GM12864 (cell line): Measurements from ENCODE around the gene RREB1.

Experiments
- DNase-seq: peaks from one replicate; pipeline ENCODE4 v3.0.0-alpha.2; 2011; ENCODE audit warnings: low read depth
- H3K4me3 ChIP-seq: 2 replicates; pipeline ENCODE4 v1.5.1; 2011; ENCODE audit warnings: mild to moderate bottlenecking, low read depth, low read length, control low read depth
- CTCF ChIP-seq: IDR thresholded peaks from 2 replicates; pipeline ENCODE4 v1.5.1; 2011; ENCODE audit warnings: low read depth, mild to moderate bottlenecking, moderate library complexity, low read length, control low read depth, inconsistent platforms; ENCODE audit errors: missing control alignments

RREB1 gene

GRCh38 chr6:7194657-7195056 lies 86.9 kb downstream of the RREB1 start:
- no peak overlapping the region for H3K4me3 ChIP-seq
- no peak for DNase-seq
- TF ChIP-seq CTCF, result no peak

GRCh38 chr6:7195339-7196018 lies 87.7 kb downstream of the RREB1 start:
- no peak overlapping the region for H3K4me3 ChIP-seq

GRCh38 chr6:7196019-7196402 lies 88.2 kb downstream of the RREB1 start:
- TF ChIP-seq CTCF, result no peak
- no peak overlapping the region for H3K4me3 ChIP-seq
- DNase-seq, result no peak

More at GRCh38 chr6:7195339-7196018, 87.7 kb downstream of the RREB1 start:
- TF ChIP-seq CTCF, result no peak
- DNase-seq, result no peak

GRCh38 chr6:7196685-7197283 lies 89.0 kb downstream of the RREB1 start:
- DNase-seq, result no peak
- no peak for TF ChIP-seq CTCF
- no peak overlapping the region for H3K4me3 ChIP-seq

GRCh38 chr6:7197747-7198146 lies 90.0 kb downstream of the RREB1 start:
- no peak overlapping the region for H3K4me3 ChIP-seq
- no peak for DNase-seq
- TF ChIP-seq CTCF, result no peak

GRCh38 chr6:7198833-7199800 lies 91.4 kb downstream of the RREB1 start:
- no peak for DNase-seq
- no peak for TF ChIP-seq CTCF
- no peak overlapping the region for H3K4me3 ChIP-seq
